OCI-LY3 (cell line): Measurements from ENCODE around the gene SEMG1.

Experiments used
- EZH2phosphoT487 ChIP-seq: fragments of 200-600 bp; shearing (Covaris generic); IDR thresholded peaks from 2 replicates; pipeline ENCODE4 v1.6.1; 2018; ENCODE audit warnings: antibody characterized with exemption, mixed run types, low read depth
- TF ChIP-seq, protein P1 (sequence below): fragments of 200-600, 300-600 bp; sonication (generic); IDR thresholded peaks from 2 replicates; pipeline ENCODE4 v1.5.1; 2014; ENCODE audit warnings: antibody characterized with exemption, low read length, low read depth

DNA sequence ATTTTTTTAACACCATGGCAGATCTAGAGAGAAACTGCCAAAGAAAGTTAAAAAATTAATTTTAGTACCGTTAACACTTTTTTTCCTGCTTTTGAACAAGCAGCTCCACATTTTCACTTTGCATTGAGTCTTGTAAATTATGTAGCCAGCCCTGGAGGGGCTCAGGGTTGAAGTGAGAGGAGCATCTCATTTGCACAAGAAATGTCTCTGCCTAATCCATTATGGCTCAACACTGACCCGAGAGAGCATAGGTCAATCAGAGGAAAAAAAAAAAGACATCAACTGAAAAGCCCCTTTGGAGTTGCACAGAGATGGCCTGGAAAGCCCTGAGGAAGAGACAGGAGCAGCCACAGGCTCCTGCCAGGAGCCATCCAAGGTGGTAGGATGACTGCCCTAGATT lies 51.8 kb downstream of the SEMG1 start:
- TF ChIP-seq, protein P1, sequence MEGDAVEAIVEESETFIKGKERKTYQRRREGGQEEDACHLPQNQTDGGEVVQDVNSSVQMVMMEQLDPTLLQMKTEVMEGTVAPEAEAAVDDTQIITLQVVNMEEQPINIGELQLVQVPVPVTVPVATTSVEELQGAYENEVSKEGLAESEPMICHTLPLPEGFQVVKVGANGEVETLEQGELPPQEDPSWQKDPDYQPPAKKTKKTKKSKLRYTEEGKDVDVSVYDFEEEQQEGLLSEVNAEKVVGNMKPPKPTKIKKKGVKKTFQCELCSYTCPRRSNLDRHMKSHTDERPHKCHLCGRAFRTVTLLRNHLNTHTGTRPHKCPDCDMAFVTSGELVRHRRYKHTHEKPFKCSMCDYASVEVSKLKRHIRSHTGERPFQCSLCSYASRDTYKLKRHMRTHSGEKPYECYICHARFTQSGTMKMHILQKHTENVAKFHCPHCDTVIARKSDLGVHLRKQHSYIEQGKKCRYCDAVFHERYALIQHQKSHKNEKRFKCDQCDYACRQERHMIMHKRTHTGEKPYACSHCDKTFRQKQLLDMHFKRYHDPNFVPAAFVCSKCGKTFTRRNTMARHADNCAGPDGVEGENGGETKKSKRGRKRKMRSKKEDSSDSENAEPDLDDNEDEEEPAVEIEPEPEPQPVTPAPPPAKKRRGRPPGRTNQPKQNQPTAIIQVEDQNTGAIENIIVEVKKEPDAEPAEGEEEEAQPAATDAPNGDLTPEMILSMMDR: no peak
- TF ChIP-seq EZH2phosphoT487: no peak
